Epithelial cell of proximal tubule (primary cell): Measurements from ENCODE around the gene KLK10. TPM values are rescaled to one million over a fixed set of nuclear protein-coding genes. Genes with fewer than 3 reads are reported as not detected.

ENCODE experiments used
- DNase-seq: peaks from one replicate; pipeline ENCODE4 v3.0.0-alpha.2; 2011; ENCODE audit warnings: low read depth
- H3K4me3 ChIP-seq: 2 replicates; pipeline ENCODE4 v1.5.1; 2011; ENCODE audit warnings: low read depth, mild to moderate bottlenecking, low read length
- CTCF ChIP-seq: conservative IDR thresholded peaks from 2 replicates; pipeline ENCODE4 v1.5.1; 2012; ENCODE audit warnings: low read depth, mild to moderate bottlenecking, low read length
- total RNA-seq: library from RNA; depleted of rRNA; stranded (reverse); fragments of >200 nt; gene quantifications from 2 replicates; pipeline ENCODE4 v1.2.3, GENCODE V29; 2015

KLK10 gene
- total RNA-seq, 1 donor from 2014 or later = 2.8 TPM

- no peak for TF ChIP-seq CTCF
- DNase-seq = no peak
- H3K4me3 ChIP-seq = no peak overlapping the region
Observed at GRCh38 chr19:51036519-51036918, 17.0 kb upstream of the KLK10 start.

GRCh38 chr19:51034704-51035103 is 15.2 kb upstream of the KLK10 start, which contains the start of gene KLK12:
Gene KLK12 (minus strand): TSS chr19:51035002. CDS start chr19:51034621, 381 bp downstream.
- no peak within 1 kb of the TSS for H3K4me3 ChIP-seq
- DNase-seq = no peak
- no peak for TF ChIP-seq CTCF

GRCh38 chr19:51031880-51032225 is 12.3 kb upstream of the KLK10 start:
- no peak for TF ChIP-seq CTCF
- no peak for DNase-seq
- H3K4me3 ChIP-seq = no peak overlapping the region

- no peak overlapping the region for H3K4me3 ChIP-seq
- TF ChIP-seq CTCF = no peak
- no peak for DNase-seq
Observed at GRCh38 chr19:51031220-51031879, 11.8 kb upstream of the KLK10 start.

- no peak for DNase-seq
- no peak overlapping the region for H3K4me3 ChIP-seq
- TF ChIP-seq CTCF = no peak
Observed at GRCh38 chr19:51030631-51031030, 11.1 kb upstream of the KLK10 start.

- TF ChIP-seq CTCF = no peak
- DNase-seq = no peak
- H3K4me3 ChIP-seq = no peak overlapping the region
Observed at GRCh38 chr19:51029718-51030117, 10.2 kb upstream of the KLK10 start.

GRCh38 chr19:51027873-51028272 is 8.4 kb upstream of the KLK10 start:
- no peak for TF ChIP-seq CTCF
- no peak for DNase-seq
- H3K4me3 ChIP-seq = no peak overlapping the region
